ENCODE measurements around the gene SNX5.
"Not testable (repeated sequence)": the region's sequence is repeated elsewhere in the genome, so short reads cannot be mapped to it uniquely, and the experiment has no call there.

The SNX5 gene

GRCh38 chr20:17960400-17960885, 8.2 kb downstream of the SNX5 start:
- not testable (repeated sequence) for DNase-seq (ENCODE audit: low spot score)

GRCh38 chr20:17959257-17959627, 9.4 kb downstream of the SNX5 start:
- DNase-seq (ENCODE audit: low spot score): no peak

- DNase-seq (ENCODE audit: low spot score): no peak
Measured at GRCh38 chr20:17958373-17959256, 10.0 kb downstream of the SNX5 start.

GRCh38 chr20:17957505-17958363, 10.9 kb downstream of the SNX5 start:
- no peak for DNase-seq (ENCODE audit: low spot score)

GRCh38 chr20:17956099-17956685, 12.4 kb downstream of the SNX5 start:
- no peak for DNase-seq (ENCODE audit: low spot score)

- no peak for DNase-seq (ENCODE audit: low spot score)
Measured at GRCh38 chr20:17955302-17955701, 13.3 kb downstream of the SNX5 start.

- DNase-seq (ENCODE audit: low spot score): no peak
Measured at GRCh38 chr20:17953935-17954334, 14.7 kb downstream of the SNX5 start.

- no peak for DNase-seq (ENCODE audit: low spot score)
Measured at GRCh38 chr20:17952692-17953684, 15.6 kb downstream of the SNX5 start.

- no peak for DNase-seq (ENCODE audit: low spot score)
Measured at GRCh38 chr20:17951323-17951722, 17.3 kb downstream of the SNX5 start.

GRCh38 chr20:17950670-17951069, 17.9 kb downstream of the SNX5 start:
- no peak for DNase-seq (ENCODE audit: low spot score)

- no peak for DNase-seq (ENCODE audit: low spot score)
Measured at GRCh38 chr20:17949899-17950298, 18.7 kb downstream of the SNX5 start.

GRCh38 chr20:17948442-17948841, 20.2 kb downstream of the SNX5 start:
- no peak for DNase-seq (ENCODE audit: low spot score)

- no peak for DNase-seq (ENCODE audit: low spot score)
Measured at GRCh38 chr20:17947474-17947815, 21.1 kb downstream of the SNX5 start.

- no peak for DNase-seq (ENCODE audit: low spot score)
Measured at GRCh38 chr20:17946572-17947473, 21.8 kb downstream of the SNX5 start.

GRCh38 chr20:17946040-17946439, 22.6 kb downstream of the SNX5 start:
- DNase-seq (ENCODE audit: low spot score): no peak

- DNase-seq (ENCODE audit: low spot score): no peak
Measured at GRCh38 chr20:17944854-17945474, 23.6 kb downstream of the SNX5 start.

- no peak for DNase-seq (ENCODE audit: low spot score)
Measured at GRCh38 chr20:17943343-17943742, 25.3 kb downstream of the SNX5 start.

- DNase-seq (ENCODE audit: low spot score): no peak
Measured at GRCh38 chr20:17941826-17942196, 26.8 kb downstream of the SNX5 start.

GRCh38 chr20:17941087-17941825, 27.3 kb downstream of the SNX5 start:
- DNase-seq (ENCODE audit: low spot score): no peak

All from LoVo (cell line).